DMS53 treated with DMSO at 0.1 percent for 48 hours (cell line): ENCODE results near the gene ZNF366.

Experiments used
- DNase-seq: peaks from one replicate; lab custom pipeline; 2025; ENCODE audit not compliant: unreplicated experiment; lab: John Stamatoyannopoulos, UW

ZNF366 gene

GRCh38 chr5:72519111-72519510, 11.9 kb upstream of the ZNF366 start:
- no peak for DNase-seq

DNA sequence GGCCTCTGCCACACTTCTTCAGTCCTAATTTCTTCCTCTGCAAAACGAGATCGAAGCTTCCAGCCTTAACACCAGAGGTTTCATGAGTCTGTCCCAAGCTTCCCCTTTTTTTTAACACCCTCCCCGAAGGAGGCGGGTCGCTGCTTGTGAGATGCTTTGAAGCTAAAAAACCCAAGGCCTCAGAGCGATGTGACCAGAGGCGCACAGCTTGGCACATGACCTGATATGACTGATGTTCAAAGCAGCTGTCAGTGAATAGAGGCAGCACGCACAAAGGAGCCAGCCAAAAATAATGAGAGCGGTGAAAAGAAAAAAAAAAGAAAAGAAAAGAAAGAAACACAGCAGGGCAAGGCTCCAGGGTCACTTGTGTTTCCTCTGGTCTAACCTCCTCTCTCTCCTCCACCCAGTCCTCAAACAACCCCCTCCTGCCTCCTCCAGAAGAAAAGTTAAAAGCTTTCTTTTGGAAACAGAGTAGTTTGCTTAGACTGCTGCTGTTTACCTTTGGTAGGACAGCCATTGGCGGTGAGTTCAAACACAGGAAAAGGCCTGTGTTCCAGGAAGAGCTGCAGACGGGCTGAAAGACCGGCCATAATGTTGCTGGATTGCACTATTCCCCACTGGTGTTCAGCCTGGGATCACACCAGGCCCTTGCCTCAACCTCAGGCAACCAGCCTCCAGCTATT, 10.9 kb upstream of the ZNF366 start:
- DNase-seq, result no peak

GRCh38 chr5:72516916-72517315, 9.7 kb upstream of the ZNF366 start:
- DNase-seq, result no peak

DNA sequence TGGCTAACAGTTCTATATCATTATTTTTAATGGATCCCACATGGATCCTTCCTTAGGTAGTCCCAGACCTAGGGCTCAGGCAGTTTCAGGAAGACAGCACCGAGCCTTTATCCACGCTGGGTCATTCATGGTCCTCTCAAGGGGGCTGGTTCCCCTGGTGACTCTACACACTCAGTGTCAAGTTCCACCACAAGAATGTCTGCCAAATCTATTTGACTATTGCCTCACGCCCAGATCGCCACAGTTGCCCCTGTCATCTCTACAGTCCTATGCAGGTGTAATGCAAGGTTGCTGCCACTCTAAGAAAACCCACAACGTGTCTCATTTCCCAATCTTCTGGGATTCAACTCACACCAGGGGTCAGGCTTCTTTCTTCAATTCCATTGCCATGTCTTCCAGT, 8.0 kb upstream of the ZNF366 start:
- no peak for DNase-seq

DNA sequence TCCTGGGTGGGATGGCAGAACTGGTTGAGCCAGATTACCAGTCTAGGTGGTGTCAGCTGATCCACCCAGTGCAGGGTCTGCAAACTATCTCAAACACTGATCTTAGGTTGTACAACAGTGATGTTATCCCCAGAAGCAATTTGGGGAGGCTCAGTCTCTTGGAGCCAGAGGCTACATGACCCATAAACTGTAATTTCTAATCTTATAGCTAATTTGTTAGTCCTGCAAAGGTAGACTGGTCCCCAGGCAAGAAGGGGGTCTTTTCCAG, 5.3 kb upstream of the ZNF366 start:
- no peak for DNase-seq

GRCh38 chr5:72511774-72512592, 4.8 kb upstream of the ZNF366 start:
- DNase-seq, result no peak

GRCh38 chr5:72511366-72511765, 4.2 kb upstream of the ZNF366 start:
- no peak for DNase-seq

- no peak for DNase-seq
Observed at GRCh38 chr5:72510610-72511181, 3.5 kb upstream of the ZNF366 start.

GRCh38 chr5:72509401-72509800, 2.2 kb upstream of the ZNF366 start:
- no peak for DNase-seq

DNA sequence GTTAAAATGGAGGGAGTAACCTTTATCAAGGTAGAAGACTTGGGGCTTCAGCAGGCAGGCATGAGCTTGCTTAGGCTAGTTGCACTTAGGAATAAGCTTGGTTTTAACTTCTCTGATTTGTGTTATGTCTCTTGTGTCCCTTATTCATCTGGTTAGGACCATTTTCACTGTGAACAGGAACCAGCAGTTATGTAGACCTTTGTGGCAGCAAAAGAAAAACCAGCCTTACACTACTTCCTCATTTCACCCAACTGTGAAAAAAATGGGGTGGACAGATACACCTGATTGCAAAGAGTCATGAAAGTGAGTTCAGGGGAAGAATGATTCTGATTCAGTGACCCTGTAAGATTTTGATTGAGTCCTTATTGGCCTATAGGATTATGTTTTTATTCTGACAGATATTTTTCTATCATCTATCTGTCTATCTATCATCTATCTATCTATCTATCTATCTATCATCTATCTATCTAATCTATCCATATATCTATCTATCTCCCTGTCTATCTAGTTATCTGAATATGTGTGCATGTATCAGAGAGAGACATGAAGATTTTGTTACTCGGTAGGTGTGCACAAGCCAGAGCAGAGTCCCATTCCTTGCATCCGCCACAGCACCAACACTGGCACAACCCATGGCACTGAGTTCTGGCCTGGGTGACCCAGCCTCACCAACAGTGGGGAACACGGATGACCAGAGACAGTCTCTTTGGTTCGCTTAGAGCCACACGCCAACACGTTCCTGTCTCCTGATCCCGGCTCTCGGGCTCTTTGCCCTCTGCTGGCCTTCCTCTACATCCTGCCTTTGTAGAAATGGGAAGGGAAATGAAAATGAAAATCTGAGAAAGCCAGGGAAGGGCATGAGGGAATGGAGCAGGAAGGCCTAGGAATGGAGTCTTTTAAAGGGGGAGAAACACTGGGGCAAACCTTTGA, 1.3 kb upstream of the ZNF366 start:
- DNase-seq, result no peak

- no peak for DNase-seq
Observed at GRCh38 chr5:72507907-72508238, 663 bp upstream of the ZNF366 start.

- no peak for DNase-seq
Observed at GRCh38 chr5:72506158-72506549, 1.1 kb downstream of the ZNF366 start.

DNA sequence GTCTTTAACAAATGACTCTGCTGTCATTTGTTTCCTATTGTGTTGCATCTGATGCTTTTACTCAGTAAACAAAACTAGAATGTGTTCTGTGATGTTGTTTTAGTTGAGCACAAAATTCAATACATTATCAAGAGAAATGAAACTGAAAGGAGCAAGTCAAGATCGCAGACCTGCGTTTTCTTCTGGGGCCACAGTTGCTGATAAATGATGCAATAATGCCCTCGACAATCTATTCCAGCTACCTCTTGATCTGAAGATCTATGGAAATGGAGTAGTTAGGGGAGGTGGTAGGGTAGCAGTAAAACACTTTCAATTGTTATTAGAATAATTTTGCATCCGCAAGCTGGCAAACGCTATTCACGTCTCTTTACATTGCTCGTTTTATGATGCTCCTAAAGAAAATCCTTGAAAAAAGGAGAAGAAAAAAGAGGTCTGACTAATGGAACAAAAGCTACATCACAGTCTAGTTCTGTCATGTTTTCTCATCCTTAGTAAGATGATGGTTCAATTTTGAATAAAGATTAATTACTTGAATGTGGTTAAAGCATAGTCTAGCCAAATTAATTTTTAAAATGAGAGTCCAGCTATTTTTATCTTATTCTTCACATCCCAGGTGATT, 1.6 kb downstream of the ZNF366 start:
- no peak for DNase-seq

DNA sequence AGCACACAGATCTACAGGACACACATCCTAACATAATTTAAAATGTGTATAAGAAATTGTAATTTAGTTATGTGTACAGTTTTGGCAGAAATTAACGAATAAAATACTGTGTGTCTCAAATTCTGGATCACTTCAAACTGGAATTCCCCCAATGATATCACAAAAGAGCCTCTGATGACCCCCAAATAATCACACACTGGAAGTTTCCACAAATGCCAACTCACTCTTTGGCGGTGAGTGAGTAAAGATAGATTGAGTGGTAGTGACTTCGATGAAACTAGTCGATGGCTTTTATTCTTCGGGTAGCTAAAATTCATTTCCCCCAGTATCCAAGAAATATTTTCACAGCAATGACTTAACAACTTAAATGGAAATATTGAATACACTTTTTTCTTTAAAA, 2.2 kb downstream of the ZNF366 start:
- DNase-seq, result no peak

GRCh38 chr5:72503888-72504491, 3.2 kb downstream of the ZNF366 start:
- DNase-seq, result no peak

DNA sequence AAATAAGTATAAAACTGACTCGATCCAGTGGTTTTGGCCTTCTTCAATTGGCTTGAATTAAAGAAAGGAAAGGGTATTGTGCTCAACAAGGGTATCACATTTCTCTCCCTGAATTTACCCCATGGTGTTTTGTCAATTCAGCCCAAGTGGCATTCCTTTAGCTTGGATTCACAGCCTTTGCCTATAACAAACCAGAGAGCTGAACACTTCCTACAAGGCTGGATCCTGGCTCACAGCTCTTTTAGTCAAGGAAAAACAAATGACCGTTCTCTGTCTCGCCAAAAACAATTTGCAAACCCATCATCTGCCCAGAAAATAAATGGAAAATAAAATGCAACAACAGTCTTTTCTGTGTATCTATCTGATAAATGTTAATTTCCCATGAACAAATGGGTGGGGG, 5.7 kb downstream of the ZNF366 start:
- DNase-seq, result no peak

DNA sequence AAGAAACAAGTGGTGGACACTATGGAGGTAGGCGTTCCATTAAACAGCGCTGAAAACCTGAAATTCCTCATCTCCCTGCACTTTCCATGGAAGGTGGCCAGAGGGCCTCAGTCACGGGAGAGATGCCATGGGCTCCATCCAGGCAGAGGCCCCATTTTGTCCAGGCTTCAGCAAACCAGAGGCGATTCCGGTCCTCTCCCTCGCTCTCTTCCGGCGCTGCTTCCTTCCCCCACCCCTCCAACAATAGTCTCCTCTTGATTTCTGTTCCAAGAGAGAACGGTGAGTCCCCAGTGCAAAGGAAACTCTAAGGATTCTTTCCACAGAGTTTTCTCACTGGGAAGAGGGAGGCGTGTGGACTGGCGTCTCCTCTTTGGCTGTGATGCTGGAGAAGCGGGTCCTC, 7.5 kb downstream of the ZNF366 start:
- DNase-seq, result no peak

DNA sequence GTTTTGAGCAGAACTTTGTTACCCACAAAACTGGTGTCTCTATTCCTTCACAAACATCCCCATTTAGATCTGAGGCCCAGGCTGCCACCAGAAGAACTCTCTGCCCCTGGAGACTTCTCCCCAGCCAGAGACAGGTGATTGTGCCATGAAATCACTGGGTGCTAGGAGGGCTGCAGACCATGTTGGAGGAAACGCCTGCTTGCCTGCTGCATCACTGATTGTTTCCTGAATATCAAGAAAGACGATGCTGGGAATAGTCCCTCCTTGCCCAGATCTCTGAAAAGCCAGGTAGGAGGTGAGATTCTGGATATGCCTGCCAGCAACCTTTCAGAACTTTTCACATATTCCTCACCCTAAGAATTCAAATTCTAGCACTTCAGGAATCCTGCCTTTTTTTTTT, 8.1 kb downstream of the ZNF366 start:
- DNase-seq, result no peak

GRCh38 chr5:72498284-72498683, 8.9 kb downstream of the ZNF366 start:
- no peak for DNase-seq

GRCh38 chr5:72497823-72498222, 9.4 kb downstream of the ZNF366 start:
- DNase-seq, result no peak

- DNase-seq, result no peak
Observed at GRCh38 chr5:72495410-72495809, 11.8 kb downstream of the ZNF366 start.
